RCC 7860 (cell line): ENCODE results near the gene VSIG2.

Experiments used
- DNase-seq: peaks from one replicate; pipeline ENCODE4 v3.0.0-alpha.2; 2015; ENCODE audit warnings: low spot score
- FAIRE-seq: peaks from 2 replicates; lab custom pipeline; 2012; peaks lifted over from hg19 to GRCh38; lab: Jason Lieb, UNC

VSIG2 gene

DNA sequence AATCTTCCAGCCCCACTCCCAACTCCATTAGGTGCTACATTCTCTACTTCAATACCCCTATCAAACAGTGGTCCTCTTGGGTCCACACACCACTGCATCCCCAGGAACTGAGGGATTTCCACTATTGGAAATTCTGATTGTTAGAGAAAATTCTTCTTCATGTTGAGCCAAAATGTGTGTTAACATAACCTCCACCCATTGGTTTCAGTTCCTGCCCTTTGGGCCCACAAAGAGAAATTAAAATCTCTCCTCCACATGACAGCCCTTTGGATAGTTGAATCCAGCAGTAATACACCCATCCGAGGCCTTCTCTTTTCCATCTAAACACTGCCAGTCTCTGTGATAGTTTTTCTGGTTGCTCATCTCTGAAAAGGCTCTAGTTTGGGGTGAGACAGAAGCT lies 2.1 kb downstream of the VSIG2 start:
- FAIRE-seq, result no peak
- no peak for DNase-seq

GRCh38 chr11:124748481-124749343 lies 3.3 kb downstream of the VSIG2 start:
- no peak for FAIRE-seq
- DNase-seq, result peak; percentile 71

GRCh38 chr11:124748100-124748418 lies 4.0 kb downstream of the VSIG2 start:
- DNase-seq (no peak), FAIRE-seq (no peak)

GRCh38 chr11:124747406-124748099 lies 4.5 kb downstream of the VSIG2 start:
- FAIRE-seq, result no peak
- DNase-seq, result no peak

DNA sequence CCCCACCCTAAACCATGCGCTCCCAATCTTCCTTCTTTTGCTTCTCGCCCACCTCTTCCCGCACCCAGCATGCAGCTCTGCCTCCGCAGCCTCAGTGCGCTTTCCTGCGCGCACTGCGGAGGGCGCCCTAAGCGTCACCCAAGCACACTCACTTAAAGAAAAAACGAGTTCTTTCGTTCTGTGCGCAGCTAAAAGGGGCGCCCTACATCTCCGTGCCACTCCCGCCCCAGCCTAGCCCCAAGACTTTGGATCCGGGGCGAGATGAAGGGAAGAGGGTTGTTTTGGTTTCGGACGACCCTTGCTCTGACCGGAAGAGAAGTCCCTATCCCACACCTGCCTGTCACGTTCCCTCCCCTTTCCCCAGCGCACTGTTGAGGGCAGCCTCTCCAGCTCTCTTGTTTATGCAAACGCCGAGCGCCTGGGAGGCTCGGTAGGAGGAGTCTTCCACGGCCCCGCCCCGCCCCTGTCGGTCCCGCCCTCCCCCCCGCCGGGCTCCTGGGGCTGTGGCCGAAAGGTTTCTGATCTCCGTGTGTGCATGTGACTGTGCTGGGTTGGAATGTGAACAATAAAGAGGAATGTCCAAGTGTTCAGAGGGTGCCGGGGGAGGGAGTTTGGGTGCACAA lies 5.3 kb downstream of the VSIG2 start:
- peak; percentile 67 for DNase-seq
- FAIRE-seq, result no peak

- FAIRE-seq (no peak), DNase-seq (no peak)
These were observed 6.0 kb downstream of the VSIG2 start for GRCh38 chr11:124745835-124746620.

- no peak for DNase-seq
- no peak for FAIRE-seq
These were observed 6.7 kb downstream of the VSIG2 start for GRCh38 chr11:124745270-124745834.

DNA sequence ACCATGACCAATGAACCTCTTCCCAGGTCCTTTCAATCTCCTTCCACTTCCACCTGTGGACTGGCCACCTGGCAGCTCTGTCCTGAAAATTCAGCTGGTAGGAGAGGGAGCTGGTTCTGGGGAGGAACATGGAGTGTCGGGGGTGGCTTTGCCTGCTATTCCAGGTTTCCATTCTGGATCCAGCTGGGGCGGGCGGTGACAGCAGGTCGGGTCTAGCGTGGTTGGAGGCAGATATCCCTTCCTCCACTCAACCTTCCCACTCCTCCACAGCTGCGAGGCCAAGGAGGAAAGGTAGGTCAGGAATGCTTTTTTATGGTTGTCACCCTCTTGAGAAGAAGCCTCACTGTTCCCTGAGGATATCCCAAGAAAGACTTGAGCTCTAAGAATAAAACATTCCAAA lies 9.0 kb downstream of the VSIG2 start:
- FAIRE-seq, result no peak
- no peak for DNase-seq

- no peak for FAIRE-seq
- DNase-seq, result no peak
These were observed 9.5 kb downstream of the VSIG2 start for GRCh38 chr11:124742555-124742954.

GRCh38 chr11:124740277-124740882 lies 11.7 kb downstream of the VSIG2 start:
- no peak for FAIRE-seq
- DNase-seq, result no peak

GRCh38 chr11:124739479-124740276 lies 12.4 kb downstream of the VSIG2 start, which contains the start of gene NRGN:
Gene NRGN (plus strand): TSS chr11:124739942. CDS start chr11:124740085, 143 bp downstream.
- DNase-seq (peak; percentile 66), FAIRE-seq (no peak)

DNA sequence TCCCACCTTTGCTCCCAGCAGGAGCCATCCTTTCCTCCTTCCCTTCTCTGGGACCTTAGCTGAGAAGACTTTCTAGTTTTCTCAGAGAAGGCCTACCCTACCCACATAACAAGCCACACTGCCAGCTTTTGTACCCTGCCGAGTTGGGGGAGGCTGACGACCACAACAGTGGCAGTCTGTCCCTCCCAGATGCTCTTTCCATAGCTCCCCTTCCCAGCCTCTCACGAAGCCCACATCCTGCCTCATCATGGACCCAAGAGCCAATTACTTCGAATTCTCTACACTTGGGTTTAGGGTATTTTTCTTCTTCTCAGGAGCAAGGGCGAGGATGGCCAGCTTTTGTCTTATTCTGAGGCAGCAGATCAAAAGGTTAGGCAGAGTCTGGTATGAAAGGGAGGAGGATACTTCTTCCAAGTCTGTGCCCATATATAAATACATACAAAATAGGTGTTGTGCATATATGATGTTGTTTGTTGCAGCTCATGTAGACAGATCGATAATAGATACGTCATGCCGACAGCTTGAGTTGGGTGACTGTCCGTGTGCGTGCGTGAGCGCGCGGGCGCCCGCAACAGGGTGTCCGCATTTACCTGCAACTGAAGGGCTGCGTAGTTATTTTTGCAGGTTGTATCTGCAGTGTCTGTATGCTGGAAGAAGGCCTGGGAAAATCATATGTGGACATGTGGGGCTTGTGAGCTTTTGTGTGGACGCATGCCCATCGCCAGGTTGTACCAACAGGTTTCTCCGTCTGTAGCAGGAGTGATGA lies 13.2 kb downstream of the VSIG2 start:
- FAIRE-seq, result no peak

DNA sequence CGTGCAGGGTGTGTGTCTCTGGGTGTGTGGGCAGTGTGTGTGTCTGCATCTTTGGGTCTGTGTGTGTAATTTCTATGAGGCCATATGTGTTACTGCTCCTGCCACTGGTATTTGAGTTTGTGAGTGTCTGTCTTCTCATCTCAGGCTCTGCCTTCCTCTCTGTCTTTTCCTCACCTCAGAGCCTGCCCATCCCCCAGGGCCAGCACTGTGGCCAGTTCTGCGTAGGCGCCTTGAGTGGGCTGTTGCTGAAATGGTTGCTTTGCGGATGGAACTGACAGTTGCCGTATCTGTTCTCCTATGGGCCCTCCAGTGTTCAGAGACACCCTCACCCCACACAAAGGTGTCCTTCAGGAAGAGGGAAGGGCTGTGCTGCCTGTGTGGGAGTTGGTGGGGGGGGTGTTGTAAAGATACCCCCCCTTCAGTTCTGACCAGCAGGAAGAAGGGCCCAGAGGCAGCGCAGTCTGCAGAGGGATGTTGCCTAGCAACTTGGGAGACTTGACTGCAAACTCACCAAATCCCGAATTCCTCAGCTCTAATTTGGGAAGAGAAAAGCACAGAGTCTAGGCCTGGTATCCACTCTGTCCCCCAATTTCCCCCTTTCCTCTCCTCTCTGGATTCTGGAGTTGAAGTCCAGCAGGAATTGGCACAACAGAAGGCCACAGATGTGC lies 14.3 kb downstream of the VSIG2 start:
- DNase-seq (no peak), FAIRE-seq (no peak)

More for the DNA sequence above, 13.2 kb downstream of the VSIG2 start:
- DNase-seq, result no peak

GRCh38 chr11:124736736-124737135 lies 15.3 kb downstream of the VSIG2 start:
- DNase-seq (no peak), FAIRE-seq (no peak)

DNA sequence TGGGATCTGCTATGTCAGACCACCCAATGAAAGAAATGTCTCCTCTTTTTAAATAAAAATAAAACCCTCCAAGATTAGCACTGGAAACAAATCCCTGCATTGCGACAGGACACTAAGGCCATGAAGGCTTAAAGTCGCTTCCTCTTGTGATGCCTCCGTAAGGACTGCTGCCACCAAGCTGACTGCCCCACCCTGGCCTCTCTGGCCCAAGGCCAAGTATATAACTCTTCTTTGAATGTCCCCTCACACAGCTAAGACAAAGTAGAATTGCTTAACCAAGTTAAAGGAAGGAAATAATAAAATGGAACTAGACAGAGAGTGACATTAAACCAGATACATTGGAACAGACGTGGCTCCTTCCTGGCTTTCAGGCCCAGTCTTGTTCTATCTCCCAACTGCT lies 19.8 kb downstream of the VSIG2 start:
- DNase-seq (no peak), FAIRE-seq (no peak)

GRCh38 chr11:124729571-124729970 lies 22.5 kb downstream of the VSIG2 start:
- FAIRE-seq (no peak), DNase-seq (no peak)

- DNase-seq (no peak), FAIRE-seq (no peak)
These were observed 23.9 kb downstream of the VSIG2 start for GRCh38 chr11:124728134-124728533.

DNA sequence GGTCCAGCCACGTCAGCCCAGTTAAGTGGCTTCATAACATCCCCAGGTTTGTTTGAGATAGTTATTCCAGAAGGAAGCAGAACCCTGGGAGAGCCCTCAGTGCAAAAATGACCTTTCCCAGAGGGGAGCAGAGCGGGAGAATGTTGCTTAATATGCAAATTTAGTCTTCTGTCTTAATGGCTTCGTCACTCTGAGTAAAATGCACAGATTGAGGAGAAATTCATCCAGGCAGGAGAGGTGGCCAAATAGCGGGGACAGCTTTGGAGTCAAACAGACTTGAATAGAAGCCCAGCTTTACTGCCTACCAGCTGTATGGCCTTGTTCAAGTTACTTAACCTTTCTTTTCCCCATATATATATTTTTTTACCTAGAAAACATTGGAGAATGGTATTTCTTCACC lies 24.6 kb downstream of the VSIG2 start:
- DNase-seq, result no peak
- no peak for FAIRE-seq
